GM19240 (cell line): ENCODE measurements around the gene ENHO.

ENCODE experiments used
- DNase-seq: peaks from one replicate; pipeline ENCODE4 v3.0.0; 2011; ENCODE audit warnings: low spot score; ENCODE audit not compliant: insufficient read length

Gene ENHO

GRCh38 chr9:34508463-34508862, 14.3 kb downstream of the ENHO start:
- DNase-seq, result no peak

- no peak for DNase-seq
Measured at GRCh38 chr9:34507966-34508365, 14.8 kb downstream of the ENHO start.

- no peak for DNase-seq
Measured at GRCh38 chr9:34507556-34507955, 15.2 kb downstream of the ENHO start.

GRCh38 chr9:34506623-34507022, 16.2 kb downstream of the ENHO start:
- DNase-seq, result no peak

- DNase-seq, result no peak
Measured at GRCh38 chr9:34505370-34506120, 17.2 kb downstream of the ENHO start.

GRCh38 chr9:34503406-34503805, 19.4 kb downstream of the ENHO start:
- no peak for DNase-seq

- no peak for DNase-seq
Measured at GRCh38 chr9:34502891-34503290, 19.9 kb downstream of the ENHO start.

- no peak for DNase-seq
Measured at GRCh38 chr9:34502471-34502870, 20.3 kb downstream of the ENHO start.

GRCh38 chr9:34501889-34502425, 20.8 kb downstream of the ENHO start:
- DNase-seq, result no peak

GRCh38 chr9:34501372-34501771, 21.4 kb downstream of the ENHO start:
- no peak for DNase-seq

- DNase-seq, result peak; percentile 66
Measured at GRCh38 chr9:34500623-34501267, 22.0 kb downstream of the ENHO start.

GRCh38 chr9:34499076-34499475, 23.7 kb downstream of the ENHO start:
- DNase-seq, result no peak

GRCh38 chr9:34498553-34498952, 24.2 kb downstream of the ENHO start:
- DNase-seq, result no peak

GRCh38 chr9:34496149-34496712, 26.6 kb downstream of the ENHO start:
- DNase-seq, result no peak

- no peak for DNase-seq
Measured at GRCh38 chr9:34493972-34494535, 28.7 kb downstream of the ENHO start.

- no peak for DNase-seq
Measured at GRCh38 chr9:34492051-34492450, 30.7 kb downstream of the ENHO start.

- no peak for DNase-seq
Measured at GRCh38 chr9:34491596-34491995, 31.2 kb downstream of the ENHO start.

- no peak for DNase-seq
Measured at GRCh38 chr9:34490760-34491159, 32.0 kb downstream of the ENHO start.

- no peak for DNase-seq
Measured at GRCh38 chr9:34490360-34490759, 32.4 kb downstream of the ENHO start.

GRCh38 chr9:34486572-34486971, 36.2 kb downstream of the ENHO start:
- no peak for DNase-seq

- no peak for DNase-seq
Measured at GRCh38 chr9:34485822-34486221, 37.0 kb downstream of the ENHO start.

- DNase-seq, result no peak
Measured at GRCh38 chr9:34484678-34485077, 38.1 kb downstream of the ENHO start.
